GM21825 (cell line): ENCODE data around the gene PTGES.
"Not testable (repeated sequence)": the region's sequence is repeated elsewhere in the genome, so short reads cannot be mapped to it uniquely, and the experiment has no call there.

Experiments
- ATAC-seq: cut with Tn5 transposase; IDR thresholded peaks from one replicate; pipeline ENCODE4 v1.9.1; 2021; ENCODE audit warnings: mild to moderate bottlenecking, moderate library complexity; ENCODE audit not compliant: unreplicated experiment

Gene PTGES

DNA sequence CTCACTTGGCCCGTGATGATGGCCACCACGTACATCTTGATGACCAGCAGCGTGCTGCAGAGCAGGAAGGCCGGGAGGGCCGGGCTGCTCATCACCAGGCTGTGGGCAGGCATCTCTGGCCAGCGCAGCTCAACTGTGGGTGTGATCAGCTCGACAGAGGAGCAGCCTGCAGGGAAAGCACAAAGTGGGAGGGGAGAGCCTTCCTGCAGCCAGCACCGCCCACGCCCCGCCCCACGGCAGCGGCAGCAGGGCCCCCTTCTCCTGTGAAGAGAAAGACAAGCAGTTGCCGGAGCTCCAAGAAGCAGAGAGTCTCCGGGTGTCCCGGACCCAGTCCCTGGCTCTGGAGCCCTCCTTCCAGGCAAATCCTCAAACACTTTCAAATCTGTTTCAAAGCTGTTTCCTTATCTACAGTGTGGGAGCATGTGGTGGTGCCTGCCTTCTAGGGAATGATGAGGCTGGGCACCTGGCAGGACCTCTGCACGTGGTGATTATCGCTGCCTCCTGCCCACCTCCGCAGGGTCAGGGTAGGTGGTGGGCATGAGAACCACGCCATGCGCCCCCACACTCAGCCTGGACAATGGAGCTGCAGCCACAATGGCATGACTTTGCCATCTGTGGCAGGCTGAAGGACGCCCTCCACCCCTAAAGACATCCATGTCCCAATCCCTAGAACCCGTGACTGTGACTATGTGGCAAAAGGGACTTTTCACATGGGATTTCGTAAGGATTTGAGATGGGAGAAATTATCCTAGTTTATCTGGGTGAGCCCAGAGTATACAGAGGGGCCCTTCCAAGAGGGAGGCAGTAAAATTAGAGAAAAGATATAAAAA is at the start of gene PTGES:
TSS of gene PTGES (minus strand) at position 143 of the 830 bp plus-strand sequence. CDS start at position 113, 30 bp downstream.
- no peak for ATAC-seq

DNA sequence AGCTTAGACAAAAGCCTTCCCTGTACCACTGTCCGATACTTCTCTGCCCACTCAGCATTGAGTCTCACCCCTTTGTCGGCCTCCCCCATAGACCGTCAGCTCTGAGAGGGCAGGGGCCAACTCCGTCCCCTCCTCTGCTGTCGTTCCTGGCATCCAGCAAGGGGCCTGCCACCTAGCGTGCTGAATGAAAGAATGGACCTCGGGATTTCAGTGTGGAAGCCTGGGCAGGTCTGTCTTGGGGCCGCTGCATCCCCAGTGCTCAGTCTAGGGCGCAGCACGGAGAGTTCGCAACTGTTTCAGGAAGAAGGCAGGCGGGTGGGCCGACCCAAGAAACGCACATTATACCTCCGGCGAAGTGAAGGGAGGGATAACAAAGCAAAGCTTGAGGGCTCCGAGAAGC is 48.7 kb upstream of the PTGES start:
- ATAC-seq = no peak

DNA sequence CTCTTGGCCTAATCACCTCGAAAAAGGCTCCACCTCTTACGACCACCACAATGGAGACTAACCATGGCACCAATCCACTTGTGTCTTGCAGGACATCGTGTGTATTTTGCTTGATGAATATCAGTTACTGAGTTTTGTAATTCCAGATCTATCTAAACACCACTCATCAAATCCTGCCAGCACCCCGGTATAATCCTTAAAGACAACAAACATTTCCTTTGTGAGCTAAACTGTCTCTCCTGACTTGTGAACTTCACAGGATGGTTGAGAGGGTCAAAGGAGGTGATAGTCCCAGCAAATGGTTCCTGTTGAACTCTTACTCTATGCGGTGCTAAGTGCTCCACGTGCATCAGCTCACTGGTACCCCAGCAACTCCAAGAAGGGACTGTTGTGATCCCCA is 46.1 kb upstream of the PTGES start:
- ATAC-seq = no peak

- not testable (repeated sequence) for ATAC-seq
These were observed 43.2 kb upstream of the PTGES start for GRCh38 chr9:129796029-129796428.

- no peak for ATAC-seq
These were observed 41.7 kb upstream of the PTGES start for GRCh38 chr9:129794549-129794948.

- no peak for ATAC-seq
These were observed 33.6 kb upstream of the PTGES start for GRCh38 chr9:129786481-129786880.

- ATAC-seq = no peak
These were observed 33.0 kb upstream of the PTGES start for GRCh38 chr9:129785866-129786265.

DNA sequence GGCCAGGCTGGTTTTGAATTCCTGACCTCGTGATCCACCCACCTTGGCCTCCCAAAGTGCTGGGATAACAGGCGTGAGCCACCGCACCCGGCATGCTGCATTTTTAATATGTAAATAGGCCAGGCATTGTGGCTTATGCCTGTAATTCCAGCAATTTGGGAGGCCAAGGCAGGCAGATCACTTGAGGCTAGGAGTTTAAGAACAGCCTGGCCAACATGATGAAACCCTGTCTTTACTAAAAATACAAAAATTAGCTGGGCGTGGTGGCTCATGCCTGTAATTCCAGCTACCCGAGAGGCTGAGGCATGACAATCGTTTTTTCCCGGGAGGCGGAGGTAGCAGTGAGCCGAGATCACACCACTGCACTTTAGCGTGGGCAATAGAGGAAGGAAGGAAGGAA is 32.1 kb upstream of the PTGES start:
- not testable (repeated sequence) for ATAC-seq

- no peak for ATAC-seq
These were observed 30.9 kb upstream of the PTGES start for GRCh38 chr9:129783516-129784361.

DNA sequence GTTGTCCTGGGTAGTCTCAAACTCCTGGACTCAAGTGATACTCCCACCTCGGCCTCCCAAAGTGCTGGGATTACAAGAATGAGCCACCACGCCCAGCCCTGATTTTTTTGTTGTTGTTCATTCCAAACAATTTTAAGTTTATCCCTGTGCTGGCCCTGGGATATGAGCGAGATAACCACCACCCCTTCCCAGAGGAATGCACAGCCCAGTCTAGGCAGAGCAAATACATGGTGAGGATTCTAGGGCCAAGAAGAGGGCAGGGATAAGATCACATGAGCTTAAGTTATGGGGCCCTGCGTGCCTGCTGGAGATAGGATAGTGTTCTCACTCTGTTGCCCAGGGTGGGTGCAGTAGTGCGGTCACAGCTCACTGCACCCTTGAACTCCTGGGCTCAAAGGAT is 29.1 kb upstream of the PTGES start:
- no peak for ATAC-seq

- no peak for ATAC-seq
These were observed 28.3 kb upstream of the PTGES start for GRCh38 chr9:129781131-129781530.

- ATAC-seq = no peak
These were observed 26.8 kb upstream of the PTGES start for GRCh38 chr9:129779560-129780190.

- no peak for ATAC-seq
These were observed 25.6 kb upstream of the PTGES start for GRCh38 chr9:129778469-129778868.

- ATAC-seq = no peak
These were observed 24.9 kb upstream of the PTGES start for GRCh38 chr9:129777769-129778130.

GRCh38 chr9:129776938-129777768 is 24.3 kb upstream of the PTGES start:
- no peak for ATAC-seq

DNA sequence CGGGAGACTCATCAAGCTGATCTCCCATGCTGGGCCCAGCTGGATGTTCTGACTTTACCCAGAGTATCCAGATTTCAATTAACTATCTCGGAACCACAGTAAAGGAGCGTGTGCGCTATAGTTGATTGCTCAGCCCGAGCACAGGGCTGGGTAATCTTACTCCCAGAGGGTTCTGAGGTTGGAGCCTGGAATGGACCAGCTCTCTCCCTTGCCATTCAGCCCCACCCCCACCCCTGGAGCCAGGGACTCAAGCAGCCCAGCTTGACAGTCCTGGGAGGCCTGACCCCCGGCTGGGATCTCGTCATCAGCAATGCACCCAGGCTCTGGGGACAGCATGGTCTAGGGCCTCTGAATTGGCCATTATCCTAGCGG is 23.7 kb upstream of the PTGES start:
- ATAC-seq = no peak

DNA sequence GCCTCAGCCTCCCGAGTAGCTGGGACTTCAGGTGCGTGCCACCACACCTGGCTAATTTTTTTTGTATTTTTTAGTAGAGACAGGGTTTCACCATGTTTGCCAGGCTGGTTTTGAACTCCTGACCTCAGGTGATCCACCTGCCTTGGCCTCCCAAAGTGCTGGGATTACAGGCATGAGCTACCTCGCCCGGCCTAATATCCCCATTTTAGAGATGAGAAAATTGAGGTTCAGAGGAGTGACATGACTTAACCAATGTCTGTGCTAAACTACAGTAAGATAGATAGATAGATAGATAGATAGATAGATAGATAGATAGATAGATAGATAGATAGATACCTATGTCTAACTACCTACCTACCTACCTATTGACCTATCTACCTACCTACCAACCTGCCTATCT is 23.3 kb upstream of the PTGES start:
- ATAC-seq = not testable (repeated sequence)

GRCh38 chr9:129775448-129775798 is 22.6 kb upstream of the PTGES start:
- no peak for ATAC-seq

DNA sequence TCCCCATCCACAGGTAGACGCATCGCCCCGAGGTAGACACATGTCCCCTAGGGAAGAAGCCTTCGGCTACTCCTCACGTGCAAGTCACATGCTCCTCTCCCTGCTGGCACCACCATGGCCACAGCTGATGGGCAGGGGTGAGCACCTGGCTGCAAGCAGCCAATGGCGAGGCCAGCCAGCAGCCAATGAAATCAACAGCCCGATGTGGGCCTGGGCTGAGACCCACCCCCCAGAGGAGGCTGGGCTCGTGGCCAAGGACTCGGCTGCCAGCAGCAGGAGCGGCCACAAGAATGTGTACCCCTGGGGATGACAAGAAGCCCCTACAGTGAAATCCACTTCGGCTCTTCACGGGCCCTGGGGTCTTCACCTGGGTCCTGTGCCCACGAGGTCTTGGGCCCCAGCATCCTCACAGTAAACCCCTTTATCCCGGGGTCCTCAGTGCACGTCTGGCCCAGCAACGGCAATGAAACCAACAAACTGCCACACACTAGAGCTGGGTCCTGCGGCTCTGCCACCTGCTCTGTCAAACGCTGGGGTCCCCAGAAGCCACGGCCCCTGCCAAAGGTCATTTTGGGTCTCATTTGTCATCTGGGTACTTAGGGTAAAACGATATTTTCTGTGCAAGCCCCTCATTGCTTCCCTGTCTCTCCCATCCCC is 22.1 kb upstream of the PTGES start:
- no peak for ATAC-seq
